ENCODE measurements around the gene PRPF19.

DNA sequence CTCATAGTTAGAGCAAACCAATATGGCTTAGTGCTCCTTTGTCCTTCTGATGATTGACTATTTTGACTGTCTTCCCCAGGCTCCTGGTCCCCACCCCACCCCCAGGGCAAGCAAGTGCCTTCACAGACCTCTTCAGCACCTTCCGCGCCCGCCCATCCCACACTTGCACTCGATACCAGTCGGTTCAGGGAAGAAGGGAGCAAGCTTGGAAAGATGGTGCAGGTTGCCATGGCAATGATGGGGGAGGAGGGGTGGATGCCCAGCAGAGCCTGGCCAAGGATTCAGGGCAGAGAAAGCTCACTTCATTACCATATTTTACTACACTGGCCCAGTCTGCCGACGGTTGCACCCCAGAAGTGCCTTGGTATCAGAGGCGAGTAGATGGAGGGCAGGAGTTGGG is 20.1 kb upstream of the PRPF19 start:
- TF ChIP-seq, protein P1, sequence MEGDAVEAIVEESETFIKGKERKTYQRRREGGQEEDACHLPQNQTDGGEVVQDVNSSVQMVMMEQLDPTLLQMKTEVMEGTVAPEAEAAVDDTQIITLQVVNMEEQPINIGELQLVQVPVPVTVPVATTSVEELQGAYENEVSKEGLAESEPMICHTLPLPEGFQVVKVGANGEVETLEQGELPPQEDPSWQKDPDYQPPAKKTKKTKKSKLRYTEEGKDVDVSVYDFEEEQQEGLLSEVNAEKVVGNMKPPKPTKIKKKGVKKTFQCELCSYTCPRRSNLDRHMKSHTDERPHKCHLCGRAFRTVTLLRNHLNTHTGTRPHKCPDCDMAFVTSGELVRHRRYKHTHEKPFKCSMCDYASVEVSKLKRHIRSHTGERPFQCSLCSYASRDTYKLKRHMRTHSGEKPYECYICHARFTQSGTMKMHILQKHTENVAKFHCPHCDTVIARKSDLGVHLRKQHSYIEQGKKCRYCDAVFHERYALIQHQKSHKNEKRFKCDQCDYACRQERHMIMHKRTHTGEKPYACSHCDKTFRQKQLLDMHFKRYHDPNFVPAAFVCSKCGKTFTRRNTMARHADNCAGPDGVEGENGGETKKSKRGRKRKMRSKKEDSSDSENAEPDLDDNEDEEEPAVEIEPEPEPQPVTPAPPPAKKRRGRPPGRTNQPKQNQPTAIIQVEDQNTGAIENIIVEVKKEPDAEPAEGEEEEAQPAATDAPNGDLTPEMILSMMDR (IDR thresholded peaks at IDR 0.05; ENCODE audit: low read depth, low read length, poor library complexity, severe bottlenecking), result no peak
- TF ChIP-seq EZH2phosphoT487 (IDR thresholded peaks at IDR 0.05; ENCODE audit: borderline replicate concordance, low read length), result no peak
